ENCODE data around the gene BAHD1.

Gene BAHD1

DNA sequence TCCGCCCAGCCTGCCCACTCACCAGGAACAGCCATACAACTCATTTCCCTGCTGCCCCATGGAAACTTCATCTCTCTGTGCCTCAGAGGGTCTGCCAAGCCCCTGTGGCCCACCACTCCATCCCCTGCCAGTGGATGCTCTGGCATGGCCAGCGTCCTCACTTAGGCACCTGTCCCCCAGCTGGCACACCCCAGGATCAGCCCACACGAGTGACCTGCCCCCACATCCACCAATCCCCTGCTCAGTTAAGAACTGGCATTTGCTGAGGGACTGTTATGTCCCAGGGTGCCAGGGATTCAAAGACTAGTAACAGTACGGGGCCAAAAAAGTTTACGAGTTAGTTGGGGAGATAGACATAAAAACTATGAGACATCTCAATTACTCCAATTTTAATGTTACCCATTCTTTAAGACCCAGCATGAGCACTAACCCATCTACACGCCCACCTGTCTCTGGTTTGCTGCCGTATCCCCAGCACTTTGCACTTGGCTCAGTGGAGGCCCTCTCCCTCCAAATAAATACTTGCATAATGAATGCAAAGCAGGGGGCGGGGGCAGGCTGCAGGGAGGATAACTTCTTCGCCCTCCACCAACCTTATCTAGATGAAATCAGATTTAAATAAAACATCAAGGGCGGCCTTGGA lies 11.6 kb upstream of the BAHD1 start:
- in situ Hi-C loops (cut with HindIII; ENCODE audit: low pct_unique_long_range_greater_than_20kb, low sequenced_read_pairs): no loop called here
- DNase-seq (ENCODE audit: low read depth in 1 of 2, low spot score in 1 of 2): no peak

GRCh38 chr15:40430271-40430805 lies 10.4 kb upstream of the BAHD1 start:
- in situ Hi-C loops (cut with HindIII; ENCODE audit: low pct_unique_long_range_greater_than_20kb, low sequenced_read_pairs): no loop called here
- TF ChIP-seq JUND (IDR thresholded peaks at IDR 0.05; ENCODE audit: low read depth): no peak
- peak; percentile 52 to 85 for DNase-seq (ENCODE audit: low read depth in 1 of 2, low spot score in 1 of 2)

More for the DNA sequence above, 11.6 kb upstream of the BAHD1 start:
- no peak for TF ChIP-seq JUND (IDR thresholded peaks at IDR 0.05; ENCODE audit: low read depth)

DNA sequence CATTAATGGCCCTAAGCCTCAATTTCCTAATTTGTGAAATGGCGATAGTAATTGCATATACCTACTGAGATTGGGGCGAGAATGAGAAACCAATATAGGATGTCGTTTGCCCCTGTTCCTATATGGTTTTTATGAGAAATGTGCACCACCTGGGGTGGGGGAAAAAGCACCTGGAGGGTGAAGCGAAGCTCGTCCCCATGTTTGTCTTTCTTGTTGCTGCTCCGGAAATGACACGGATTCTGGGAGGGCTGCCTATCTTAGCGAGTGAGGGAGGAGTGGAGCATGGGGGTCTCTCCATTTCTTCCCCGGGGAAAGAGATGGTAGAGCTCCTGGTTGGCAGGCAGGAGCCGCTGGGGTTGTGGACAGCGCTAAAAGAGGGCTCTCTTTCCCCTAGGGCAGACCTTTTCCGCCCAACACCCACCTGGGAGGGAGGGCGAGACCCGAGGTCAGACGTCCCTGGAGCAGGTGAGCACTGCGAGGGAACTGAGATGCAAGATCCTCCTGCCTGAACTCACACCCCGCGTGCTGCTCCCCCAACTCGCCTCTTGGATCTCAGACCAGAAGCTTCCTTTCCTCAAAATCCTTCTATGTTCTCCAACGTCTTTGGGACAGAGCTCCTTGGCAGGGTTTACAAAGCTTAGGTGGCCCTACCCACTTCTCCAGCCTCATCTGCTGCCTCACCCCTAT lies 5.6 kb upstream of the BAHD1 start:
- in situ Hi-C loops (cut with HindIII; ENCODE audit: low pct_unique_long_range_greater_than_20kb, low sequenced_read_pairs): no loop called here
- TF ChIP-seq JUND (IDR thresholded peaks at IDR 0.05; ENCODE audit: low read depth): no peak
- no peak for DNase-seq (ENCODE audit: low read depth in 1 of 2, low spot score in 1 of 2)

GRCh38 chr15:40435710-40436089 lies 5.1 kb upstream of the BAHD1 start:
- in situ Hi-C loops (cut with HindIII; ENCODE audit: low pct_unique_long_range_greater_than_20kb, low sequenced_read_pairs): no loop called here
- no peak for DNase-seq (ENCODE audit: low read depth in 1 of 2, low spot score in 1 of 2)
- TF ChIP-seq JUND (IDR thresholded peaks at IDR 0.05; ENCODE audit: low read depth): no peak

DNA sequence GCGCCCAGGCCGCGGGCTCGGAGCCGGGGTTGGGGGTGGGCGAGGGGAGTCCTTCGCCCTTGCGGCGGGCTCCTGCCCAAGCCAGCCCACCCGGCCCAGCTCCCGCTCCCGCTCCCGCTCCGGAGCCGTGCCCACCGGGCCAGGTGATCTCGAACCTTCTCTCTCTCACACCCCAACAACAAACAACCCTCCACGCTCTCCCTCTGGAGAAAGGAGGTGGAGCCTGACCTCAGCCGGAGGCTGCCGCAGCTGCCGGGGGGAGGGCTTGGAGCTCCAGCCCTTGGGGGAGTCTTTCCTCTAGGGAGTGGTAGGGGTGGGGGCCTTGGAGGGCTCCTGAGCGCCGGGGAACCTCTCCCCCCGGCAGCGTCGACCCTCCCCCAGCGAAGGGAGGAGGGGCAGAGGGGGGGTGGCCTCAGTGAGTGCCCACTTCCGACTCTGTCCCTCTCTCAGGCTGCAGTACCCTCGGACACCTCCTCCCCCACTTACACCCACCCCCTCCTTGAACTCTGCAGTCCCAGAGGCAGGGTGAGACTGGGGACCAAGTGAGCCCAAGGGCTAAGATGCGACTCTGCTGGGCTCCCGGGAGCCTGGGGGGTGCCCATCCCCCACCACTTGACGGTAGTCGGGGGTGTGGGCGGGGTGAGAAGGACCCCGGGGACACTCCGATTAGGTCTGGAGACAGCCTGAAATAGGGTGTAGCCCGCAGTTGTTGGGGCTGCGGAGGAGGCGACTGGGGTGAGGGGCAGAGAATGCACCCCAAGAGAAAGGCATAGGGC lies 4.4 kb upstream of the BAHD1 start:
- TF ChIP-seq JUND (IDR thresholded peaks at IDR 0.05; ENCODE audit: low read depth): no peak
- peak; percentile 54 to 74 for DNase-seq (ENCODE audit: low read depth in 1 of 2, low spot score in 1 of 2)
- in situ Hi-C loops (cut with HindIII; ENCODE audit: low pct_unique_long_range_greater_than_20kb, low sequenced_read_pairs): no loop called here

DNA sequence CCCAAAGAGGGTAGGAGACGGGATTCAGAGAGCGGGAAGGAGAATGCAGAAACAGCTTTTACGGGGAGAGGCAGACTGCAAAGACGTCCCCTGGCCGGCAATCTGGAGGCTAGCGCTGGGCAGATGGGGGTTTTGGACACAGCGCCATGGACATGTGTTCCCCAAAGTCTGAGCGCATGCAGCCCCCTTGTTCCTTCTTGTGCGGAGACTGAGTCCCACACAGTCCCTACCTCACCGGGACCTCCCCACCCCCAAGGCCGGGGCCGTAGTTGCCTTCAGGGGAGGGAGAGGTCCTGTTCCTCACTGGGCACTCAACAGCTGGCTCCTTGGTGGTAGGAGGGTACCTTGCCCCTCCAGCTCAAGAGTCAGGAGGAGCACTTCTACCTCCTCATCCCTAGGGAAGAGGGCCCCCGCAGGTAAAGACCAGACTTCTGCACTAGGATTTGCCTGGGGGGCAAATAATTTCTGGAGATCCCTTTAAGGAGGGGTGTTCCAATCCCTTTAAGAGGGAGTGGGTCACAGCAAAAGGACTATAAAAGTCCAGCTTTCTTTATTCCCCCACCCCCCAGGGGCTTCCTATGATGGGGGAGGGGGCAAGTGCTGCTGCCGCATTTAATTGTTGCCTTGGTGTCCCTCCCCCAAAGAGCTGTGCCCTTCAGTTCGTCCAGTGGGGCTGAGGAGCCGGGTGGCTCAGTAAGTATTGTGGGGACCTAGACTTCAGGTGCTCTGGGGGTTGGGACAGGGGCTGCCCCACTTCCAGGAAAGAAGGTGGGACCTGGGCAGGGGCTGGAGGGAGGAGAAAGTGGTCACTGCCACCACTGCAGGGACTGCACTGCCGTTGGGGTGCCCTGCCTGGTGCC lies 3.6 kb upstream of the BAHD1 start:
- TF ChIP-seq JUND (IDR thresholded peaks at IDR 0.05; ENCODE audit: low read depth): no peak
- in situ Hi-C loops (cut with HindIII; ENCODE audit: low pct_unique_long_range_greater_than_20kb, low sequenced_read_pairs): no loop called here
- no peak for DNase-seq (ENCODE audit: low read depth in 1 of 2, low spot score in 1 of 2)

GRCh38 chr15:40437752-40438687 lies 2.7 kb upstream of the BAHD1 start:
- TF ChIP-seq JUND (IDR thresholded peaks at IDR 0.05; ENCODE audit: low read depth): no peak
- peak; percentile 68 to 78 for DNase-seq (ENCODE audit: low read depth in 1 of 2, low spot score in 1 of 2)
- in situ Hi-C loops (cut with HindIII; ENCODE audit: low pct_unique_long_range_greater_than_20kb, low sequenced_read_pairs): no loop called here

DNA sequence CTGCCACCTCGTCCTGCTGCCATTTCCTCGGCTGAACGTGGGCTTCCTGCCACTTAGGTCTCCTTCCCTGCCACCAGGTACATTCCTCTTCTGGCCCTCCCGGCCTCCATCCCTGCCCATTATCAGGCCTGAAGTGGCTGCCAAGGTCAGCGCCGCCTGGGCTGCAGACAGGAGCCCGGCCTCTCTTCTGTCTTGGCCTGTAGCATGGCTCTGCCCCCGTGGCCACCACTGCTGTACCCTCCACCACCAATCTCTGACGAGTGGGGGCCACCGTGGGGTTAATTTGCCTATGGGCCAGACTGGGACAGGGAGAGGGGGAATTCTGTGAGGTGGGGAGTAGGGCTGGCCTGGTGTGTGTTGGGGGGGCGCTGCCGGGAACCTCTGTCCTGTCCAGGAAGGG lies 2.0 kb upstream of the BAHD1 start:
- TF ChIP-seq JUND (IDR thresholded peaks at IDR 0.05; ENCODE audit: low read depth): no peak
- DNase-seq (ENCODE audit: low read depth in 1 of 2, low spot score in 1 of 2): no peak
- in situ Hi-C loops (cut with HindIII; ENCODE audit: low pct_unique_long_range_greater_than_20kb, low sequenced_read_pairs): no loop called here

DNA sequence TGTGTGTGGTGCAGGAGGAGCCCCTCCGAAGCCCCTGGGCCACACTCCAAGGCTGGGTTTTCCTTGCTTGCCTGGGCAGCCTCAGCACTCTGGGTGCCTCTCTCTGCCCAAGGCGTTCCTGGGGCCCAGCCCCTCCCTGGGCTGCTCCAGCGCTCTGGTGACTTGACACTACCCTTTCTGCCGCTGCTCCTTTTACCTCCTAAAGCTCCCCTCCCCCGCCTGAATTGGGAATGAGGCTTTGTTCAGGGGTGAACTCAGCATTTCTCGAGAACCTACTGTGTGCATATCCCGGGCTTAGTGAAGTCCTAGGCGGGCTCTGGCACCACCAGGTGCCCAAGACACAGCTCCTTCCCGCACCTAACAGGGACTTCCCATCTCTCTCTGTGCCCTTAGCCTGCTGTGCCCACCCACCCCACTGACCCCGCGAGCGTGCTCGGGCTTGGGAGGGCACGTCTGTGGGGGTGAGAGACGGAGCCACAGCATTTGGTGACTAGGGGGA lies 1.2 kb upstream of the BAHD1 start:
- no peak for TF ChIP-seq JUND (IDR thresholded peaks at IDR 0.05; ENCODE audit: low read depth)
- in situ Hi-C loops (cut with HindIII; ENCODE audit: low pct_unique_long_range_greater_than_20kb, low sequenced_read_pairs): no loop called here
- peak in 1 of 2 experiments; percentile 84 for DNase-seq (ENCODE audit: low read depth in 1 of 2, low spot score in 1 of 2)

DNA sequence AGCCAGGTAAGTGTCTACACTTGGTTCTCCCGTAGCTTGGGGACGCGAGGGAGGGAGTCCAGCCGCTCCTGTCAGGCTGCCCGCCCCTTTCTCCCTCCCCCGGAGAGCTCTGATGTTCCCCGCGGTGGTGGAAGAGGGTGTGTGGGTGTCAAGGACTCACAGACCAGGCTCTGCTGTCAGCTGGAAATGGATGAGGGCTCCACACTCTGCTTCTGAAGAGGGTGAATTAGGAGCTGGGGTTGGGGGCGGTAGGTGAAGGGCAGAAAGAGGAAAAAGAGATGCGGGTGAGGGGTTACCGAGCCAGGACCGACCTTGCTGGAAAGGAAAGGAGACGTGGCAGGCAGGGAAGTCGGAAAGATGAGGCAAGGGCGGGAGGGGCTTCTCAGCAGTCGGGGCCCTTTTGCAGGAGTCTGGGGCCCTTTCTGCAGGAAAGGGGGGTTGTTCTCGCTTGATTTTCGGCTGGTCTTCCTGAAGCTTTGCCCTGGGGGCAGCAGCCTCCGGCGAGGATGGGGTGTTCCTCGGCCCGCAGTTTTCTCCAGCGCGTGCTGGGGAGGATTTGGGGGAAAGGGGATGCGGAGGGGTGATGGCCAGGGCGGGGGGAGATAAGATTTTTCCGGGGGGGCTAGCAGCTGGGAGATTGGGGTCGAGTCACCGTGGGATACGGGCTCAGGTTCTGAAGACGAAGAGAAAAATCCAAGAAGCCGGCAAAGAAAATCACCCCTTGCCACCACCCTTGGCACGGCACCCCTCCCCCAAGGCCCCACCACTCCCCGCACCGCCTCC lies 602 bp upstream of the BAHD1 start:
- TF ChIP-seq JUND (IDR thresholded peaks at IDR 0.05; ENCODE audit: low read depth): no peak
- in situ Hi-C loops (cut with HindIII; ENCODE audit: low pct_unique_long_range_greater_than_20kb, low sequenced_read_pairs): no loop called here
- peak in 1 of 2 experiments; percentile 84 for DNase-seq (ENCODE audit: low read depth in 1 of 2, low spot score in 1 of 2)

Data from T47D (cell line).